Right lobe of liver (tissue), 4 donors: ENCODE measurements around the gene BRPF3.

Experiments
- POLR2A ChIP-seq: fragments of 450-650 bp; IDR thresholded peaks from one replicate; pipeline ENCODE4 v1.6.1; 2017; ENCODE audit warnings: antibody characterized with exemption, mild to moderate bottlenecking
- TF ChIP-seq, protein P1 (sequence below), 4 donors: fragments of 200-600 bp in 3 of 4; fragments of 450-650 bp in 1 of 4; IDR thresholded peaks; one replicate each; pipeline versions ENCODE4 v1.5.1 to v1.8.0; 2016 to 2022; ENCODE audit warnings: antibody characterized with exemption in 4 of 4, mild to moderate bottlenecking in 2 of 4
- donor health status: DM: no; HTN: no; CAD: no.
- donor health status: DM: no; HTN: no; CAD: no.
- donor health status: DM: no; HTN: yes; CAD: no.

DNA sequence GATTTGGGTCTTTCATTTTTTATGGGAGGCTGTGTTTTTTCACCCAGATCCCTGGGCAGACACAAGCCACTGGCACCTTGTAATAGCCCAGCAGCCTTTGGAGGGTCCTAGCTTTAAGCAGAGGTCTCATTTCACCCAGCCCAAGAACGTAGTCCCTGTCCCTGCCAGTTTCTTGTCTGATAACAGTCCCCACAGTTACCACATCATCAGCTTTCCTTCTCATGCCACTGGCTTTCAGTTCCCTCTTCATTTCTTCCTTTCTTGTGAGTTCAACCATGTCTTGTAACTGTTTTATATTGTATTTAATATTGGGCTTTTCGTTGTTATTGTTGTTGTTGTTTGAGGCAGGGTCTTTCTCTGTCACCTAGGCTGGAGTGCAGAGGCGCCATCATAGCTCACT, 83.9 kb downstream of the BRPF3 start:
- TF ChIP-seq, protein P1, sequence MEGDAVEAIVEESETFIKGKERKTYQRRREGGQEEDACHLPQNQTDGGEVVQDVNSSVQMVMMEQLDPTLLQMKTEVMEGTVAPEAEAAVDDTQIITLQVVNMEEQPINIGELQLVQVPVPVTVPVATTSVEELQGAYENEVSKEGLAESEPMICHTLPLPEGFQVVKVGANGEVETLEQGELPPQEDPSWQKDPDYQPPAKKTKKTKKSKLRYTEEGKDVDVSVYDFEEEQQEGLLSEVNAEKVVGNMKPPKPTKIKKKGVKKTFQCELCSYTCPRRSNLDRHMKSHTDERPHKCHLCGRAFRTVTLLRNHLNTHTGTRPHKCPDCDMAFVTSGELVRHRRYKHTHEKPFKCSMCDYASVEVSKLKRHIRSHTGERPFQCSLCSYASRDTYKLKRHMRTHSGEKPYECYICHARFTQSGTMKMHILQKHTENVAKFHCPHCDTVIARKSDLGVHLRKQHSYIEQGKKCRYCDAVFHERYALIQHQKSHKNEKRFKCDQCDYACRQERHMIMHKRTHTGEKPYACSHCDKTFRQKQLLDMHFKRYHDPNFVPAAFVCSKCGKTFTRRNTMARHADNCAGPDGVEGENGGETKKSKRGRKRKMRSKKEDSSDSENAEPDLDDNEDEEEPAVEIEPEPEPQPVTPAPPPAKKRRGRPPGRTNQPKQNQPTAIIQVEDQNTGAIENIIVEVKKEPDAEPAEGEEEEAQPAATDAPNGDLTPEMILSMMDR (IDR thresholded peaks at IDR 0.05) = no peak
- TF ChIP-seq POLR2A = no peak
